VCaP (cell line): Measurements from ENCODE around the gene RASSF10.

Experiments used
- H3K27ac ChIP-seq: fragments of 450-650 bp; 2 replicates; pipeline ENCODE4 v1.5.1; 2017
- CTCF ChIP-seq: fragments of 450-650 bp; conservative IDR thresholded peaks from 2 replicates; pipeline ENCODE4 v1.5.1; 2017; ENCODE audit warnings: mild to moderate bottlenecking, moderate library complexity

RASSF10 gene

GRCh38 chr11:12968101-12968500 lies 41.0 kb upstream of the RASSF10 start:
- no peak for TF ChIP-seq CTCF
- H3K27ac ChIP-seq, result no peak overlapping the region

GRCh38 chr11:12968826-12969225 lies 40.3 kb upstream of the RASSF10 start:
- H3K27ac ChIP-seq, result no peak overlapping the region
- TF ChIP-seq CTCF, result no peak

- peak overlapping the region; percentile 69; the same call in 1 of the 2 replicates for H3K27ac ChIP-seq
- no peak for TF ChIP-seq CTCF
These were observed 37.2 kb upstream of the RASSF10 start for GRCh38 chr11:12971955-12972354.

GRCh38 chr11:12973528-12974181 lies 35.5 kb upstream of the RASSF10 start:
- TF ChIP-seq CTCF, result peak; percentile 55

GRCh38 chr11:12975195-12975594 lies 33.9 kb upstream of the RASSF10 start:
- no peak for TF ChIP-seq CTCF
- peak overlapping the region; percentile 69; the same call in 1 of the 2 replicates for H3K27ac ChIP-seq

More at GRCh38 chr11:12973528-12974181, 35.5 kb upstream of the RASSF10 start:
- peak overlapping the region; percentile 69 for H3K27ac ChIP-seq

- peak overlapping the region; percentile 58 for H3K27ac ChIP-seq
- no peak for TF ChIP-seq CTCF
These were observed 29.0 kb upstream of the RASSF10 start for GRCh38 chr11:12979928-12980689.

- TF ChIP-seq CTCF, result no peak
These were observed 27.2 kb upstream of the RASSF10 start for GRCh38 chr11:12981676-12982522.

More at GRCh38 chr11:12981676-12982522, 27.2 kb upstream of the RASSF10 start:
- no peak overlapping the region for H3K27ac ChIP-seq
